HG02938 (cell line): ENCODE data around the gene TSSC4.

ENCODE experiments used
- ATAC-seq: cut with Tn5 transposase; IDR thresholded peaks from one replicate; pipeline ENCODE4 v1.9.1; 2021; ENCODE audit warnings: mild to moderate bottlenecking, moderate library complexity; ENCODE audit not compliant: unreplicated experiment

TSSC4 gene

GRCh38 chr11:2446590-2447252 is 46.2 kb downstream of the TSSC4 start:
- no peak for ATAC-seq

- no peak for ATAC-seq
Observed at GRCh38 chr11:2447253-2447950, 46.9 kb downstream of the TSSC4 start.

- ATAC-seq: no peak
Observed at GRCh38 chr11:2447951-2448650, 47.6 kb downstream of the TSSC4 start.

GRCh38 chr11:2448661-2449547 is 48.4 kb downstream of the TSSC4 start:
- no peak for ATAC-seq

- no peak for ATAC-seq
Observed at GRCh38 chr11:2449548-2450320, 49.2 kb downstream of the TSSC4 start.

DNA sequence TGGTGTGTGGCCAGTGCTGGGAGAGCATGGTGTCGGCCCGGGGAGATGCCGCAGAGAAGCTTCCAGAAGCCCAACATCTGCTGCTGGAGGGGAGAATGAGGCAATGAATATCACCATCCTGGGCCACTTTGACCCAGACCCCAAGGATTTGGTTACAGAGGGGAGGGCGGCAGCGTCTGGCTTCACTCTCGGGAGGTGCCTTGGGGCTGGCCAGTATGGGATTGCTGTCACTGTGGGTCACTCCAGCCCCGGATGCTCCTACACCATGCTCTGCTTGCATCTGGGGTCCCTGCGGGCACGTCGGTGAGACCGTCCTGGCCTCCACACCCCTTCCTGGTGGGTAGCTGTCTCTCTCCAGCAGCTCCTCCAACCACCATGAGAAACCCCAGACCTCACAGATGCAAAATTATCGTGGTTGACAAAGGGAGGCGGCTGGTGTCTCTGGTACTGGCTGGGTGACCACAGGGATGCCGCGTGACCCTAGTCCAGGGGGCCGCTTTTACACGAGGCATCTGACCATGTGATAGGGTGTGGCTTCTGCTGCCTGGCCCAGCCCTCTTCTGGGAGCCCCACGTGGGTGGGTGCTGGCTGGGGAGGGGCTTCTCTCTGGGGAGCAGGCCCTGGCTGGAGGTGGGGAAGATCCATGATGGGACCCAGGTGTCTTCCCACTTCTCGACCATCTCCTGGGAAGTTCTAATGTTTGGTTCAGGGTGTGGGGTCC is 49.9 kb downstream of the TSSC4 start:
- ATAC-seq: no peak

DNA sequence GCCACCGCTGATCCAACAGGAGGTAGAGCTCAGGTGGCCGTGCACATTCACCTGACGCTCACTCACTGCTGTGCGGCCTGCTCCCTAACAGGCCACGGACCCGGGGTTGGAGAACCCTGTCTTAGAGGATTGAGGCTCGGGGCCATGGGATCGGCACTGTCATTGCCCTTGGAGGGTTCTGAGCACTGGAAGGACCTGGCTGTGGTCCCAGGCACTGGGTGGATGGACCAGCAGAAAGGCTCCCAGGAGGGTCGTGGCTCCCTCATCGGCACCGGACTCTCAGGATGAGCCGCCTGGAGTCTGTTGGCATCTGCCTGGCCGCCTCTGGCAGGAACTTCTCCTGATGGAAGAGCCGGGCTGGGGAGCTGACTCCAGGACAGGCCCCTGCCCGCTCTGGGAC is 50.8 kb downstream of the TSSC4 start:
- ATAC-seq: no peak

DNA sequence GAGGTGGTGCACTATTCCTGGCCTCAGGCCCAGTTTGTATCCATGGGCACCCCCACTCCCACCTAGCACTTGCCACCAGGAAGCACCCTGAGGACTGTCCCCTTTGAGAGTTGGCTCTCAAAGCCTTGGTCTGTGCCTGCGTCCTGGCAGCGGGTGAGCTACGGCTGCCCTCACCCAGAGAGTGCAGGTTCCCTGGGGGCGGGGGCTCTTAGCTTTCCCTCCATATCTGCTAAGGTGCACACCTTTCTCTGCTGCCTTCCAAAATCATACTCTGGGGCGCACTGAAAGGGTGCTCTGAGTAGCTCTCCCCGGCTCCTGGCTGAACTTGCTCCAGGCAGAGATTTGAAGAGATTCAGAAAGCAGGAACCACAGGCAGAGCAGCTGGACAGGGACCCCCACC is 51.4 kb downstream of the TSSC4 start:
- ATAC-seq: no peak

DNA sequence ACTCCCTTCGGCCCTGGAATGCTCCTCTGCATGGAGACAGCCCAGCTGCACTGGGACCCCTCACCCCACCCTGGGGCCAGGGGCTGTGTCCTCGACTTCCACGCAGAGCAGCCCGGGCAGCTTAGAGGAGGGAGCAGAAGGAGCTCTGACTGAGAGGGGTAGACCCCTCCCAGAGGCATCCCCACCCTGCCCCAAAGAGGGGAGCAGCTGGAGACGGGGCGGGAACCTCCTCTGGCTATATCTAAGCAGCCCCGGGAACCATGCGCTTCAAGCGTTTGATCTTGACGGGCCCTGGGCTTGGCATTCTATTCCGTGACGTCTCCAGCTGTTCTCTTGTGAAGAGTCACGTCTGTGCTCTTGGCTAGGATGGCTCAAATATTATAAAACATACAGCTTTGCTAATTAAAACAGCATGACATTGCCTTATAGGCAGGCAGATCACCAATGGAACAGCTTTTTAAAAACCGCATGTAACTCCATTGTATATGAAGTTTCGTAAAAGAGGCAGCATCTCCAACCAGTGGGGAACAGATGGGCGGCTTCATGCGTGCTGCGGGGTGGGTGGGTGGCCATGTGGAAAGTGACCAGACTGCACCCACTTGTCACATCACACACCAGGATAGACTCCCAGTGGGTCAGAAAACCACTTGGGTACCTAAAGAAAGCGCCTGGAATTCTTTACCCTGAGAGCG is 51.9 kb downstream of the TSSC4 start:
- no peak for ATAC-seq

- no peak for ATAC-seq
Observed at GRCh38 chr11:2453436-2453835, 52.9 kb downstream of the TSSC4 start.
